K562 (cell line): ENCODE data around the gene RSPH1. TPM values are rescaled to one million over a fixed set of nuclear protein-coding genes. Genes with fewer than 3 reads are reported as not detected.
A peak's percentile ranks its signal among the peaks of the same experiment; 100 is the strongest.

Source experiments
- EP400 ChIP-seq: fragments of 450-650 bp; IDR thresholded peaks from 2 replicates; pipeline ENCODE4 v1.6.1; 2017; ENCODE audit warnings: antibody characterized with exemption, mild to moderate bottlenecking, moderate library complexity
- HDAC6 ChIP-seq: IDR thresholded peaks from 2 replicates; pipeline ENCODE4 v1.6.1; 2012; ENCODE audit warnings: low read depth, mild to moderate bottlenecking, control low read depth, inconsistent platforms, low read length, moderate library complexity
- LCOR ChIP-seq: sonication (generic); formaldehyde crosslinking; IDR thresholded peaks from 2 replicates; pipeline ENCODE4 v1.8.0; 2022; ENCODE audit warnings: mild to moderate bottlenecking, missing genetic modification reagents
- MYC ChIP-seq, 2 experiments: fragments of 250-450 bp in 1 of 2; sonication (Bioruptor Pico) in 1 of 2; IDR thresholded peaks; 2 replicates each; pipeline versions ENCODE4 v1.5.1 to v1.6.1; 2012 to 2021; ENCODE audit warnings: low read depth in 2 of 2, borderline replicate concordance in 1 of 2, improper control_type of control experiment in 1 of 2, low read length in 1 of 2, mild to moderate bottlenecking in 1 of 2, moderate library complexity in 1 of 2
- NR2C2 ChIP-seq, 2 experiments: fragments of 200-800 bp in 1 of 2; sonication (Bioruptor generic) in 1 of 2; sonication (generic) in 1 of 2; formaldehyde crosslinking in 1 of 2; IDR thresholded peaks; 2 replicates each; pipeline versions ENCODE4 v1.6.1 to v1.8.0; 2016 to 2022; ENCODE audit warnings: mild to moderate bottlenecking in 1 of 2, missing compliant biosample characterization in 1 of 2, missing genetic modification characterization in 1 of 2, missing genetic modification reagents in 1 of 2
- PURB ChIP-seq: sonication (generic); formaldehyde crosslinking; IDR thresholded peaks from 2 replicates; pipeline ENCODE4 v1.9.0; 2021; ENCODE audit warnings: low read depth, mild to moderate bottlenecking, missing genetic modification reagents
- RB1 ChIP-seq: fragments of 450-650 bp; IDR thresholded peaks from 2 replicates; pipeline ENCODE4 v1.6.1; 2017; ENCODE audit warnings: low read depth, mild to moderate bottlenecking
- ZNF224 ChIP-seq: sonication (generic); formaldehyde crosslinking; IDR thresholded peaks from 2 replicates; pipeline ENCODE4 v1.8.0; 2022; ENCODE audit warnings: mild to moderate bottlenecking, missing genetic modification reagents
- ZNF77 ChIP-seq: fragments of 250-450 bp; sonication (Bioruptor Pico); IDR thresholded peaks from 2 replicates; pipeline ENCODE4 v1.5.0; 2020
- ZNF79 ChIP-seq: fragments of 250-450 bp; sonication (Bioruptor Pico); IDR thresholded peaks from 2 replicates; pipeline ENCODE4 v1.4.0; 2020; ENCODE audit warnings: low read depth, mild to moderate bottlenecking, moderate library complexity
- polyA plus RNA-seq, 8 experiments: library from polyadenylated mRNA; depleted of rRNA in 4 of 8; stranded (reverse) in 5 of 8; unstranded in 3 of 8; fragments of >200 nt; fragmentation: Nextera tagmentation in 2 of 8; fragmentation: Illumina TruSeq in 1 of 8; extraction: Ambion mirVana in 2 of 8; extraction: Trizol in 1 of 8; gene quantifications; 2 replicates each; pipeline versions ENCODE4 v1.2.1 to v1.2.3, GENCODE V29; 2011 to 2014; ENCODE audit warnings: inconsistent platforms in 1 of 8, missing spikeins in 1 of 8
- total RNA-seq, 7 experiments: library from RNA; depleted of rRNA in 6 of 7; stranded (reverse); fragments of >200 nt in 6 of 7; fragmentation: Illumina TruSeq in 2 of 7; extraction: Trizol in 2 of 7; gene quantifications; 2 replicates each; pipeline versions ENCODE4 v1.2.1 to v1.2.3, GENCODE V29; 2011 to 2021; ENCODE audit warnings: low replicate concordance in 1 of 7
- TF ChIP-seq, protein P1 (sequence below): fragments of 250-450 bp; sonication (Bioruptor Pico); IDR thresholded peaks from 2 replicates; pipeline ENCODE4 v1.5.0; 2021
- TF ChIP-seq, protein P2 (sequence below): sonication (generic); formaldehyde crosslinking; IDR thresholded peaks from 2 replicates; pipeline ENCODE4 v1.8.0; 2023; ENCODE audit warnings: missing genetic modification reagents, mild to moderate bottlenecking, borderline replicate concordance
- TF ChIP-seq, protein P3 (sequence below), 2 experiments: fragments of 450-650 bp; IDR thresholded peaks; 2 replicates each; pipeline ENCODE4 v1.6.1; 2018; ENCODE audit warnings: mild to moderate bottlenecking in 2 of 2, low read depth in 1 of 2; ENCODE audit not compliant: partially characterized antibody in 2 of 2
- TF ChIP-seq, protein P4 (sequence below): fragments of 250-450 bp; sonication (Bioruptor Pico); IDR thresholded peaks from 2 replicates; pipeline ENCODE4 v1.5.0; 2021; ENCODE audit warnings: mild to moderate bottlenecking, borderline replicate concordance

RSPH1 gene
- total and polyA plus RNA-seq, 9 of the 15 experiments (the other 6 are each of a cell fraction or from before 2014, with no cell fraction given): 0.17 TPM; not detected in 8

DNA sequence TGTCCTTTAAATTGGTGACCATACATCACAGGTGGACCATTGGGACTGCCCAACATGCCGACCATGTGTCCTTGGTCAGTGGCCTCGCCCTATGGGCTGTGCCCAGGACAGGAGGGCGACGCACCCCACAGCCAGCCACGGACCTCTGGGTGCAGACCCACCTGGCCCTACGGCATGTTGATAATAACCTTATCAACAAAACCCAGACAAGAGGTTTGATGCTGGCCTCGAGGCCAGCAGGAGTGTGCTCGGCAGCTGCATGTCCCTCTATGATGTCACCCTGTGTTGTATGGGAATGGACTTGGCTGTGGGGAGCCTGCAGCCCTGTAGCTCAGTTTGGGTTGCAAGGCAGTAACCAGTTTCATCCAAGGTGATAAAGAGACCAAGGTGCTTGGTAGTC is 49.7 kb upstream of the RSPH1 start (continued):
- TF ChIP-seq LCOR (CRISPR knock-in tag) (no peak), NR2C2 (CRISPR knock-in tag; IDR thresholded peaks at IDR 0.05) (no peak), NR2C2 (tag; IDR thresholded peaks at IDR 0.05) (no peak), RB1 (no peak), ZNF77 (CRISPR knock-in tag) (no peak), ZNF79 (no peak), MYC (IDR thresholded peaks at IDR 0.05; ENCODE audit: low read depth, low read length) (0 out of 2 replicates have a peak, but pooled peaks have one; percentile 46), MYC (CRISPR knock-in tag; IDR thresholded peaks at IDR 0.05; ENCODE audit: borderline replicate concordance, low read depth) (no peak), ZNF224 (CRISPR knock-in tag) (no peak), PURB (no peak), HDAC6 (no peak), EP400 (no peak)
- TF ChIP-seq, protein P1, sequence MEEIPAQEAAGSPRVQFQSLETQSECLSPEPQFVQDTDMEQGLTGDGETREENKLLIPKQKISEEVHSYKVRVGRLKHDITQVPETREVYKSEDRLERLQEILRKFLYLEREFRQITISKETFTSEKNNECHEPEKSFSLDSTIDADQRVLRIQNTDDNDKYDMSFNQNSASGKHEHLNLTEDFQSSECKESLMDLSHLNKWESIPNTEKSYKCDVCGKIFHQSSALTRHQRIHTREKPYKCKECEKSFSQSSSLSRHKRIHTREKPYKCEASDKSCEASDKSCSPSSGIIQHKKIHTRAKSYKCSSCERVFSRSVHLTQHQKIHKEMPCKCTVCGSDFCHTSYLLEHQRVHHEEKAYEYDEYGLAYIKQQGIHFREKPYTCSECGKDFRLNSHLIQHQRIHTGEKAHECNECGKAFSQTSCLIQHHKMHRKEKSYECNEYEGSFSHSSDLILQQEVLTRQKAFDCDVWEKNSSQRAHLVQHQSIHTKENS (CRISPR knock-in tag): no peak
- TF ChIP-seq, protein P2, sequence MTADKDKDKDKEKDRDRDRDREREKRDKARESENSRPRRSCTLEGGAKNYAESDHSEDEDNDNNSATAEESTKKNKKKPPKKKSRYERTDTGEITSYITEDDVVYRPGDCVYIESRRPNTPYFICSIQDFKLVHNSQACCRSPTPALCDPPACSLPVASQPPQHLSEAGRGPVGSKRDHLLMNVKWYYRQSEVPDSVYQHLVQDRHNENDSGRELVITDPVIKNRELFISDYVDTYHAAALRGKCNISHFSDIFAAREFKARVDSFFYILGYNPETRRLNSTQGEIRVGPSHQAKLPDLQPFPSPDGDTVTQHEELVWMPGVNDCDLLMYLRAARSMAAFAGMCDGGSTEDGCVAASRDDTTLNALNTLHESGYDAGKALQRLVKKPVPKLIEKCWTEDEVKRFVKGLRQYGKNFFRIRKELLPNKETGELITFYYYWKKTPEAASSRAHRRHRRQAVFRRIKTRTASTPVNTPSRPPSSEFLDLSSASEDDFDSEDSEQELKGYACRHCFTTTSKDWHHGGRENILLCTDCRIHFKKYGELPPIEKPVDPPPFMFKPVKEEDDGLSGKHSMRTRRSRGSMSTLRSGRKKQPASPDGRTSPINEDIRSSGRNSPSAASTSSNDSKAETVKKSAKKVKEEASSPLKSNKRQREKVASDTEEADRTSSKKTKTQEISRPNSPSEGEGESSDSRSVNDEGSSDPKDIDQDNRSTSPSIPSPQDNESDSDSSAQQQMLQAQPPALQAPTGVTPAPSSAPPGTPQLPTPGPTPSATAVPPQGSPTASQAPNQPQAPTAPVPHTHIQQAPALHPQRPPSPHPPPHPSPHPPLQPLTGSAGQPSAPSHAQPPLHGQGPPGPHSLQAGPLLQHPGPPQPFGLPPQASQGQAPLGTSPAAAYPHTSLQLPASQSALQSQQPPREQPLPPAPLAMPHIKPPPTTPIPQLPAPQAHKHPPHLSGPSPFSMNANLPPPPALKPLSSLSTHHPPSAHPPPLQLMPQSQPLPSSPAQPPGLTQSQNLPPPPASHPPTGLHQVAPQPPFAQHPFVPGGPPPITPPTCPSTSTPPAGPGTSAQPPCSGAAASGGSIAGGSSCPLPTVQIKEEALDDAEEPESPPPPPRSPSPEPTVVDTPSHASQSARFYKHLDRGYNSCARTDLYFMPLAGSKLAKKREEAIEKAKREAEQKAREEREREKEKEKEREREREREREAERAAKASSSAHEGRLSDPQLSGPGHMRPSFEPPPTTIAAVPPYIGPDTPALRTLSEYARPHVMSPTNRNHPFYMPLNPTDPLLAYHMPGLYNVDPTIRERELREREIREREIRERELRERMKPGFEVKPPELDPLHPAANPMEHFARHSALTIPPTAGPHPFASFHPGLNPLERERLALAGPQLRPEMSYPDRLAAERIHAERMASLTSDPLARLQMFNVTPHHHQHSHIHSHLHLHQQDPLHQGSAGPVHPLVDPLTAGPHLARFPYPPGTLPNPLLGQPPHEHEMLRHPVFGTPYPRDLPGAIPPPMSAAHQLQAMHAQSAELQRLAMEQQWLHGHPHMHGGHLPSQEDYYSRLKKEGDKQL: no peak
- TF ChIP-seq, protein P3, sequence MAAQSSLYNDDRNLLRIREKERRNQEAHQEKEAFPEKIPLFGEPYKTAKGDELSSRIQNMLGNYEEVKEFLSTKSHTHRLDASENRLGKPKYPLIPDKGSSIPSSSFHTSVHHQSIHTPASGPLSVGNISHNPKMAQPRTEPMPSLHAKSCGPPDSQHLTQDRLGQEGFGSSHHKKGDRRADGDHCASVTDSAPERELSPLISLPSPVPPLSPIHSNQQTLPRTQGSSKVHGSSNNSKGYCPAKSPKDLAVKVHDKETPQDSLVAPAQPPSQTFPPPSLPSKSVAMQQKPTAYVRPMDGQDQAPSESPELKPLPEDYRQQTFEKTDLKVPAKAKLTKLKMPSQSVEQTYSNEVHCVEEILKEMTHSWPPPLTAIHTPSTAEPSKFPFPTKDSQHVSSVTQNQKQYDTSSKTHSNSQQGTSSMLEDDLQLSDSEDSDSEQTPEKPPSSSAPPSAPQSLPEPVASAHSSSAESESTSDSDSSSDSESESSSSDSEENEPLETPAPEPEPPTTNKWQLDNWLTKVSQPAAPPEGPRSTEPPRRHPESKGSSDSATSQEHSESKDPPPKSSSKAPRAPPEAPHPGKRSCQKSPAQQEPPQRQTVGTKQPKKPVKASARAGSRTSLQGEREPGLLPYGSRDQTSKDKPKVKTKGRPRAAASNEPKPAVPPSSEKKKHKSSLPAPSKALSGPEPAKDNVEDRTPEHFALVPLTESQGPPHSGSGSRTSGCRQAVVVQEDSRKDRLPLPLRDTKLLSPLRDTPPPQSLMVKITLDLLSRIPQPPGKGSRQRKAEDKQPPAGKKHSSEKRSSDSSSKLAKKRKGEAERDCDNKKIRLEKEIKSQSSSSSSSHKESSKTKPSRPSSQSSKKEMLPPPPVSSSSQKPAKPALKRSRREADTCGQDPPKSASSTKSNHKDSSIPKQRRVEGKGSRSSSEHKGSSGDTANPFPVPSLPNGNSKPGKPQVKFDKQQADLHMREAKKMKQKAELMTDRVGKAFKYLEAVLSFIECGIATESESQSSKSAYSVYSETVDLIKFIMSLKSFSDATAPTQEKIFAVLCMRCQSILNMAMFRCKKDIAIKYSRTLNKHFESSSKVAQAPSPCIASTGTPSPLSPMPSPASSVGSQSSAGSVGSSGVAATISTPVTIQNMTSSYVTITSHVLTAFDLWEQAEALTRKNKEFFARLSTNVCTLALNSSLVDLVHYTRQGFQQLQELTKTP (IDR thresholded peaks at IDR 0.05; ENCODE audit: low read depth in 1 of 2, partially characterized antibody in 2 of 2): no peak
- TF ChIP-seq, protein P4, sequence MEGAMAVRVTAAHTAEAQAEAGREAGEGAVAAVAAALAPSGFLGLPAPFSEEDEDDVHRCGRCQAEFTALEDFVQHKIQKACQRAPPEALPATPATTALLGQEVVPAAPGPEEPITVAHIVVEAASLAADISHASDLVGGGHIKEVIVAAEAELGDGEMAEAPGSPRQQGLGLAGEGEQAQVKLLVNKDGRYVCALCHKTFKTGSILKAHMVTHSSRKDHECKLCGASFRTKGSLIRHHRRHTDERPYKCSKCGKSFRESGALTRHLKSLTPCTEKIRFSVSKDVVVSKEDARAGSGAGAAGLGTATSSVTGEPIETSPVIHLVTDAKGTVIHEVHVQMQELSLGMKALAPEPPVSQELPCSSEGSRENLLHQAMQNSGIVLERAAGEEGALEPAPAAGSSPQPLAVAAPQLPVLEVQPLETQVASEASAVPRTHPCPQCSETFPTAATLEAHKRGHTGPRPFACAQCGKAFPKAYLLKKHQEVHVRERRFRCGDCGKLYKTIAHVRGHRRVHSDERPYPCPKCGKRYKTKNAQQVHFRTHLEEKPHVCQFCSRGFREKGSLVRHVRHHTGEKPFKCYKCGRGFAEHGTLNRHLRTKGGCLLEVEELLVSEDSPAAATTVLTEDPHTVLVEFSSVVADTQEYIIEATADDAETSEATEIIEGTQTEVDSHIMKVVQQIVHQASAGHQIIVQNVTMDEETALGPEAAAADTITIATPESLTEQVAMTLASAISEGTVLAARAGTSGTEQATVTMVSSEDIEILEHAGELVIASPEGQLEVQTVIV (CRISPR knock-in tag): no peak
